Astrocyte (in vitro differentiated cells and primary cell): Measurements from ENCODE around the gene GIMAP7. TPM values are rescaled to one million over a fixed set of nuclear protein-coding genes. Genes with fewer than 3 reads are reported as not detected.

Experiments
- DNase-seq: peaks from one replicate; pipeline ENCODE4 v3.0.0-alpha.2; 2010; ENCODE audit warnings: low read depth
- FAIRE-seq: peaks from 2 replicates; lab custom pipeline; 2011; peaks lifted over from hg19 to GRCh38; lab: Jason Lieb, UNC
- H2AFZ ChIP-seq: 2 replicates; pipeline ENCODE4 v1.6.0; 2012; ENCODE audit warnings: low read depth, low read length, inconsistent platforms
- H3K27ac ChIP-seq: 2 replicates; pipeline ENCODE4 v1.5.1; 2011; ENCODE audit warnings: low read depth, low read length, inconsistent platforms
- H3K27me3 ChIP-seq: 2 replicates; pipeline ENCODE4 v1.6.0; 2011; ENCODE audit warnings: low read length, inconsistent platforms; ENCODE audit not compliant: insufficient read depth
- H3K36me3 ChIP-seq: 2 replicates; pipeline ENCODE4 v1.5.1; 2011; ENCODE audit warnings: low read length, inconsistent platforms; ENCODE audit not compliant: insufficient read depth
- H3K4me1 ChIP-seq: 2 replicates; pipeline ENCODE4 v1.5.1; 2011; ENCODE audit warnings: low read length, inconsistent platforms; ENCODE audit not compliant: insufficient read depth
- H3K4me2 ChIP-seq: 2 replicates; pipeline ENCODE4 v1.6.0; 2012; ENCODE audit warnings: low read length, inconsistent platforms
- H3K4me3 ChIP-seq: 2 replicates; pipeline ENCODE4 v1.5.1; 2011; ENCODE audit warnings: low read depth, mild to moderate bottlenecking, low read length, inconsistent platforms; ENCODE audit not compliant: insufficient read depth
- H3K79me2 ChIP-seq: 2 replicates; pipeline ENCODE4 v1.6.0; 2012; ENCODE audit warnings: mild to moderate bottlenecking, low read length, inconsistent platforms; ENCODE audit not compliant: insufficient read depth
- H3K9ac ChIP-seq: 2 replicates; pipeline ENCODE4 v1.6.0; 2012; ENCODE audit warnings: mild to moderate bottlenecking, low read length, inconsistent platforms
- H3K9me3 ChIP-seq: 2 replicates; pipeline ENCODE4 v1.5.1; 2012; ENCODE audit warnings: low read depth, mild to moderate bottlenecking, low read length, inconsistent platforms; ENCODE audit not compliant: insufficient read depth
- H4K20me1 ChIP-seq: 2 replicates; pipeline ENCODE4 v1.6.0; 2012; ENCODE audit warnings: low read length, inconsistent platforms; ENCODE audit not compliant: insufficient read depth
- H3K27ac Mint-ChIP-seq: one replicate; pipeline ENCODE4 v1.8.0; 2021; ENCODE audit warnings: mild to moderate bottlenecking, mixed read lengths; ENCODE audit not compliant: unreplicated experiment
- H3K27me3 Mint-ChIP-seq: one replicate; pipeline ENCODE4 v1.8.0; 2021; ENCODE audit warnings: low read depth, mixed read lengths; ENCODE audit not compliant: unreplicated experiment
- H3K36me3 Mint-ChIP-seq: one replicate; pipeline ENCODE4 v1.8.0; 2021; ENCODE audit warnings: low read depth, mixed read lengths; ENCODE audit not compliant: unreplicated experiment
- H3K4me1 Mint-ChIP-seq: one replicate; pipeline ENCODE4 v1.8.0; 2021; ENCODE audit warnings: low read depth, mixed read lengths; ENCODE audit not compliant: unreplicated experiment
- H3K4me3 Mint-ChIP-seq: one replicate; pipeline ENCODE4 v1.8.0; 2021; ENCODE audit warnings: mild to moderate bottlenecking, moderate library complexity, mixed read lengths; ENCODE audit not compliant: unreplicated experiment
- H3K9me3 Mint-ChIP-seq: one replicate; pipeline ENCODE4 v1.8.0; 2021; ENCODE audit warnings: mild to moderate bottlenecking, mixed read lengths; ENCODE audit not compliant: unreplicated experiment
- CTCF ChIP-seq: IDR thresholded peaks from 2 replicates; pipeline ENCODE4 v1.5.1; 2011; ENCODE audit warnings: low read depth, mild to moderate bottlenecking, inconsistent platforms, low read length, moderate library complexity; ENCODE audit not compliant: insufficient read depth
- EZH2 ChIP-seq: IDR thresholded peaks from 2 replicates; pipeline ENCODE4 v1.6.1; 2012; ENCODE audit warnings: mild to moderate bottlenecking, low read length, inconsistent platforms; ENCODE audit not compliant: insufficient read depth
- total RNA-seq: library from RNA; stranded (reverse); gene quantifications from 2 replicates; pipeline ENCODE4 v1.2.1, GENCODE V29; 2021

Gene GIMAP7
- total RNA-seq, 1 donor from 2014 or later, result not detected

GRCh38 chr7:150567169-150567568 lies 52.5 kb downstream of the GIMAP7 start, which contains the start of gene GIMAP4:
GIMAP4 (plus strand) TSS chr7:150567390; CDS start chr7:150569902, 2,512 bp downstream.
- H3K9me3 ChIP-seq, result peaks cover 4% of the 10 kb centered on the region
- H2AFZ ChIP-seq, result no peak within 1 kb of the TSS
- FAIRE-seq, result no peak
- Mint-ChIP-seq H3K27me3 (peaks cover 6% of the 10 kb centered on the region), H3K4me1 (no peaks in the 10 kb centered on the region), H3K27ac (no peak within 1 kb of the TSS), H3K4me3 (no peak within 1 kb of the TSS), H3K36me3 (no peaks in the 10 kb centered on the region), H3K9me3 (no peaks in the 10 kb centered on the region)
- no peak for TF ChIP-seq CTCF
- H3K27ac ChIP-seq, result no peak within 1 kb of the TSS
- H3K4me1 ChIP-seq, result no peaks in the 10 kb centered on the region
- H4K20me1 ChIP-seq, result no peaks in the 10 kb centered on the region
- no peak for DNase-seq
- H3K9ac ChIP-seq, result no peak within 1 kb of the TSS
- no peaks in the 10 kb centered on the region for H3K27me3 ChIP-seq
- H3K4me3 ChIP-seq, result no peak within 1 kb of the TSS
- H3K79me2 ChIP-seq, result no peaks in the 10 kb centered on the region
- H3K36me3 ChIP-seq, result no peaks in the 10 kb centered on the region
- no peak within 1 kb of the TSS for H3K4me2 ChIP-seq

- no peak for TF ChIP-seq EZH2
- no peak for TF ChIP-seq CTCF
- Mint-ChIP-seq H3K9me3 (no peaks in the 10 kb centered on the region), H3K27me3 (peaks cover 8% of the 10 kb centered on the region), H3K27ac (no peak overlapping the region), H3K4me1 (no peaks in the 10 kb centered on the region), H3K36me3 (no peaks in the 10 kb centered on the region), H3K4me3 (no peak overlapping the region)
- Histone ChIP-seq H3K4me2 (no peak overlapping the region), H2AFZ (no peak overlapping the region), H4K20me1 (no peaks in the 10 kb centered on the region), H3K4me1 (no peaks in the 10 kb centered on the region), H3K9me3 (peaks cover 4% of the 10 kb centered on the region), H3K79me2 (no peaks in the 10 kb centered on the region), H3K36me3 (no peaks in the 10 kb centered on the region), H3K27me3 (no peaks in the 10 kb centered on the region), H3K9ac (no peak overlapping the region), H3K4me3 (no peak overlapping the region), H3K27ac (no peak overlapping the region)
- DNase-seq (no peak), FAIRE-seq (no peak)
Measured at GRCh38 chr7:150567871-150568301, 53.2 kb downstream of the GIMAP7 start.

GRCh38 chr7:150568714-150569113 lies 54.0 kb downstream of the GIMAP7 start:
- Histone ChIP-seq H3K79me2 (no peaks in the 10 kb centered on the region), H3K27me3 (no peaks in the 10 kb centered on the region), H3K9me3 (peaks cover 4% of the 10 kb centered on the region), H3K4me2 (no peak overlapping the region), H3K36me3 (no peaks in the 10 kb centered on the region), H3K4me3 (no peak overlapping the region), H3K27ac (no peak overlapping the region), H2AFZ (no peak overlapping the region), H3K4me1 (no peaks in the 10 kb centered on the region), H4K20me1 (no peaks in the 10 kb centered on the region), H3K9ac (no peak overlapping the region)
- Mint-ChIP-seq H3K9me3 (no peaks in the 10 kb centered on the region), H3K27me3 (peaks cover 8% of the 10 kb centered on the region), H3K4me1 (no peaks in the 10 kb centered on the region), H3K4me3 (no peak overlapping the region), H3K36me3 (no peaks in the 10 kb centered on the region), H3K27ac (no peak overlapping the region)
- no peak for FAIRE-seq
- no peak for DNase-seq
- TF ChIP-seq CTCF (no peak), EZH2 (no peak)
